ENCODE measurements around the gene RYR1.
"Not testable (repeated sequence)": the region's sequence is repeated elsewhere in the genome, so short reads cannot be mapped to it uniquely, and the experiment has no call there.

Gene RYR1

DNA sequence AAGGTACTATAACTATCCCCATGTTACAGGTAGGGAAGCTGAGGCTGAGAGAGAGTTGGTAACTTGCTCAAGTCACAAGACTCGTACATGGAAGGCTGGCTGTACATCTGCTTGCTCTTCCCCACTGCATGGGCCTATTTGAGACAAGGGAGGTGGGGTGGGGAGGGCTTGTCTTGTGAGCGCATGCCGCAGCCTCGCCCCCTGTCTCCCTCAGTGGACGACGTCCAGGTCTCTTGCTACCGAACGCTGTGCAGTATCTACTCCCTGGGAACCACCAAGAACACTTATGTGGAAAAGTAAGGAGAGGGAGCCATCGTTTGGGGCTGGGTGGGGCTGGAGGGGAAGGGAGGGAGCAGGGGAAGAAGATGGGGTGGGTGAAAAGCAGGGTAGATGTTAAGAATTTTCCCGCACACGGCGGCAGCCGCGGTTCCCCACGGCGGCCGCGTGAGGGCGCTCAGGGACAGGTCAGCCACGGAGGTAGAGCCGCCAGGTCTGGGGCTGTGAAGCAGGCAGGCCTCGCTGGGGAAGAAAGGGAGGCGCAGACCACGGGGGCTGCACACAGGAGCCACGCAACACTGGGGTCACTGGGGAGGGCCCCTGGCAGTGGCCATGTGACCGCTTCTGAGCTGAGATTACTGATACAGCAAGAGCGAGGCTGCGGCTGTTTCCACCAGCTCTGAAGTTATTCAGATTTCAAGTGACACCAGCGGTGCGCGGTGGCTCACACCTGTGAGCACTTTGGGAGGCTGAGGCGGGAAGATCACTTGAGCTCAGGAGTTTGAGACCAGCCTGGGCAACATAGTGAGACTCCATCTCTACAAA lies 81.5 kb downstream of the RYR1 start:
- peak; percentile 49 for DNase-seq (ENCODE audit: low read depth)

DNA sequence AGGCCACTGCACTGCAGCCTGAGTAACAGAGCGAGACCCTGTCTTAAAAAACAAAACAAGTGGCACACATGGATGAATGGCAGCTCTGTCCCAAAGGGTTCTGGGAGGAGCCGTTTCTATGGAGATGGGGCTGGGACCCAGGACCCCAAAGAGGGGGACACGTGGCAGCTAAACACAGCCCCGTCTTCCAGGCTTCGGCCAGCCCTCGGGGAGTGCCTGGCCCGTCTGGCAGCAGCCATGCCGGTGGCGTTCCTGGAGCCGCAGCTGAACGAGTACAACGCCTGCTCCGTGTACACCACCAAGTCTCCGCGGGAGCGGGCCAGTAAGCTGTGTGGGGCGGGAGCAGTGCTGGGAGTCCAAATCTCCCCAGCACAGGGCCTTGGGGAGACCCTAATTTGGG lies 82.4 kb downstream of the RYR1 start:
- no peak for DNase-seq (ENCODE audit: low read depth)

DNA sequence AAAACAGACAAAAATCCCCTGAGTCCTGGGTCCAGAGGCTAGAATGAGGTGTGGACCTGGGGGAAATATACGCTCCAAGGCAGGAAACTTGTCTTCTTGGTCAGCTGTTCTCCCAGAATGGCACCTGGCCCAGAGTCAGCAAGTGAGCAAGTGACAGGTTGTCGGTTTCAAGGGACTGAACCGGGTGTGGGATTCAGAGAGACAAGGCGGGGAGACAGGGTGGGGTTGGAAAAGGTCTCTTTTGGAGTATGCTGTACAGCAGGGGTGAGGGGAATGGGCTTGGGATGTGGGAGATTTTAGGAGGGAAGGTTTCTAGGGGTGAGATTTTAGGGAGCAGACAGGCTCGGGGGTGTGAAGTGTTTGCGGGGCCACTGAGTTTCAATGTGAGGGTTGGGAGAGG lies 83.3 kb downstream of the RYR1 start:
- DNase-seq (ENCODE audit: low read depth), result no peak

- no peak for DNase-seq (ENCODE audit: low read depth)
Observed at GRCh38 chr19:38517321-38517720, 83.8 kb downstream of the RYR1 start.

GRCh38 chr19:38517980-38518379 lies 84.5 kb downstream of the RYR1 start:
- not testable (repeated sequence) for DNase-seq (ENCODE audit: low read depth)

DNA sequence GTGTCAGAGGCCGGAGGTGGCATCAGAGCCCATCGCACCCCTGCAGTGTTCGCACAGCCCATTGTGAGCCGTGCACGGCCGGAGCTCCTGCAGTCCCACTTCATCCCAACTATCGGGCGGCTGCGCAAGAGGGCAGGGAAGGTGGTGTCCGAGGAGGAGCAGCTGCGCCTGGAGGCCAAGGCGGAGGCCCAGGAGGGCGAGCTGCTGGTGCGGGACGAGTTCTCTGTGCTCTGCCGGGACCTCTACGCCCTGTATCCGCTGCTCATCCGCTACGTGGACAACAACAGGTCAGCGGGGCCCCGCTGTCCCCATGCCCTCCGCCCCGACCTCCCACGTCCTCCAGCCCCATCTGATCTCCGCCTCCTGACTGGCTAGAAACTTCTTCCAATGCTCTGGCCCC lies 85.7 kb downstream of the RYR1 start:
- no peak for DNase-seq (ENCODE audit: low read depth)

DNA sequence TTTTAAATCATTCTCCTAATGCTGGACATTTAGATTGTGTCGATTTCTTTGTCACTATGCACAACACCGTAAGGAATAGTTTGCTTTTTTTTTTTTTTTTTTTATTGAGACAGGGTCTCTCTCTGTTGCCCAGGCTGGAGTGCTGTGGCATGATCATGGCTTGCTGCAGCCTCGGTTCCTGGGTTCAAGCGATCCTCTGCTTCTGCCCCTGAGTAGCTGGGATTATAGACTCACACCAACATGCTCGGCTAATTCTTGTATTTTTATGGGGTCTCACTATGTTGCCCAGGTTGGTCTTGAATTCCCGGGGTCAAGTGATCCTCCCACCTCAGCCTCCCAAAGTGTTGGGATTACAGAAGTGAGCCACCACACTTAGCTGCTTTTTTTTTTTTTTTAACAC lies 86.5 kb downstream of the RYR1 start:
- no peak for DNase-seq (ENCODE audit: low read depth)

DNA sequence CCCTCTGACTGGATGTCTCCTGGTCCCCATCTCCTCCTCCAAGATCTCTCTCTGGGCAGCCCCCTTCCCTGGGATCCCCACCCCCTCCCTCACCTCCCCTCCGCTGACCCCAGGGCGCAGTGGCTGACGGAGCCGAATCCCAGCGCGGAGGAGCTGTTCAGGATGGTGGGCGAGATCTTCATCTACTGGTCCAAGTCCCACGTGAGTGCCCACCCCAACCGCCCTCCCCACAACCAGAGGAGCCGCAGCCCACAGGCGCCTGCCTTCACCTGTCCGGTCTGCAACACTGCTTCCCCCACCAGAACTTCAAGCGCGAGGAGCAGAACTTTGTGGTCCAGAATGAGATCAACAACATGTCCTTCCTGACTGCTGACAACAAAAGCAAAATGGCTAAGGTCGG lies 89.4 kb downstream of the RYR1 start:
- DNase-seq (ENCODE audit: low read depth), result no peak

DNA sequence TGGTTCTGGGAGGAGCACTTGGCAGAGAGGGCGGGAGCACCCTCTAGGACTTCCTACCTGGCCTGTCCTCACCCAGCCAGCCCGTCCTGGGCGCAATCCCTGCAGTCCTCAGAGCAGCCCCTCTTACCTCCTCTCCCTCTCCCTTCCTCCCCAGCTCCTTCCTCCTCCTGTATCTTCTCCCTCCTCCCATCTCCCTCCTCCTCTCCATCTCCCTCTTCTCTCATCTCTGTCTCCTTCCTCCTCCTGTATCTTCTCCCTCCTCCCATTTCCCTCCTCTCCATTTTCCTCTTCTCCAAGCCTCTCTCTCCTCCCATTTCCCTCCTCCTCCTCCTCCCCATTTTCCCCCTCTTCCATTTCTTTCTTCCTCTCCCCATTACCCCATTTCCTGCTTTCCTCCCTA lies 89.8 kb downstream of the RYR1 start:
- no peak for DNase-seq (ENCODE audit: low read depth)

GRCh38 chr19:38524369-38524768 lies 90.9 kb downstream of the RYR1 start:
- DNase-seq (ENCODE audit: low read depth), result no peak

- no peak for DNase-seq (ENCODE audit: low read depth)
Observed at GRCh38 chr19:38524994-38525634, 91.6 kb downstream of the RYR1 start.

DNA sequence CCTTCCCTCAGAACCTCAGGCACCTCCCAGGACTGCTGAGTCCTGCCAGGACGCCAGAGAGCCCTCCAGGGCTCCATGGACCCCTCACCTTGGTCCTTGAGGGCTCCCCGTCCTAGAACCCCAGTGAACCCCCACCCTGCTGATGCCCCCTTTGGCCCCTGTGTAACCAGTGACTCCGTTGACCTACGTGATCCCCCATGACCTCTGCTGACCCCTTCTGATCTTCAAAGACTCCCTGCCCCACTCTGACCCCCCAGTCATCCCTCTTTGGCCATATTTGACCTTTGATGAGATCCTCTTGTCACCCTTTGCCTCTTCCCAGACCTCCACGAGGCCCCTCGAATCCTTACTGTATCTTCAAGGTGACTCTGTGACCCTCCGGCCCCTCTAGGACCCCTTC lies 92.9 kb downstream of the RYR1 start:
- DNase-seq (ENCODE audit: low read depth), result no peak

DNA sequence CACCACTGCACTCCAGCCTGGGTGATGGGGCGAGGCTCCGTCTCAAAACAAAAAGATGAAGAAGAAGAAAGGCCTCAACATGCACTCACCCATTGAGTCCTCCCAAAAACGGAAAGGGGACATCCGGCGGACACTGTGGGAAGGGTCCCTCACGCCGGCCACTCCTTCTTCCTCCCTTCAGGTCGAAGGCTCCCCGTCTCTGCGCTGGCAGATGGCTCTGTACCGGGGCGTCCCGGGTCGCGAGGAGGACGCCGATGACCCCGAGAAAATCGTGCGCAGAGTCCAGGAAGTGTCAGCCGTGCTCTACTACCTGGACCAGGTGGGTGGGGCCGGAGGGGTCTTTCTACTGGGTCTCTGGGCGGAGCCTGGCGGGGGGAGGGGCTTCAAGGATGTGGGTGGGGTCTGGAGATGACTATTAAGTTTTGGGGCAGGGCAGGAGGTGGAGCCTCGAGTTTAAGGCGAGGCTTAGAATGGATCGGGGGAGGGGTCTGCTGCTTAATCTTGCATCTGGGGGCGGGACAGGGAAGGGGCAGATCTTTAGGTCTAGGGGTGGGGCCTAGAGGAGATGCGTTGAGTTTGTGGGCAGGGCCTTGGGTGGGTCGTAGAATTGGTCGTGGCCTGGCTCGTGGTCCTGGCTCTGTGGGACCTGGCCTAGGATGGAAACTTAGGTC lies 94.1 kb downstream of the RYR1 start:
- no peak for DNase-seq (ENCODE audit: low read depth)

DNA sequence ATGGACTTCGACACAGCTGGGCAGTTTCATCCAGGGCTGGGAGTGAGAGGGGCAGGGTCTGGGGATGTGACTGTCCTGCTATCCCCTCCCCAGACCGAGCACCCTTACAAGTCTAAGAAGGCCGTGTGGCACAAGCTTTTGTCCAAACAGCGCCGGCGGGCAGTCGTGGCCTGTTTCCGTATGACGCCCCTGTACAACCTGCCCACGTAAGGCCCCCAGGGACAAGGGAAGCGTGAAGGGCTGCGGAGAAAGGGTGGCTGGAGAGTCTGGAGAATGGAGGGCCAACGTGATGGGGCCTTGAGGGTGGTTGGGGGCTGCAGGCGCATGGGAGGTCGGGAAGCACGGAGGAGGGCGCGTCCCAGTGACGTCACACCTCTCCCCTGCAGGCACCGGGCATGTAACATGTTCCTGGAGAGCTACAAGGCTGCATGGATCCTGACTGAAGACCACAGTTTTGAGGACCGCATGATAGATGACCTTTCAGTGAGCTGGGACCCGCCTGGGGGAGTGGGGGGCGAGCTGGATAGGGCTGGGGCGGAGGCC lies 94.8 kb downstream of the RYR1 start:
- no peak for DNase-seq (ENCODE audit: low read depth)

DNA sequence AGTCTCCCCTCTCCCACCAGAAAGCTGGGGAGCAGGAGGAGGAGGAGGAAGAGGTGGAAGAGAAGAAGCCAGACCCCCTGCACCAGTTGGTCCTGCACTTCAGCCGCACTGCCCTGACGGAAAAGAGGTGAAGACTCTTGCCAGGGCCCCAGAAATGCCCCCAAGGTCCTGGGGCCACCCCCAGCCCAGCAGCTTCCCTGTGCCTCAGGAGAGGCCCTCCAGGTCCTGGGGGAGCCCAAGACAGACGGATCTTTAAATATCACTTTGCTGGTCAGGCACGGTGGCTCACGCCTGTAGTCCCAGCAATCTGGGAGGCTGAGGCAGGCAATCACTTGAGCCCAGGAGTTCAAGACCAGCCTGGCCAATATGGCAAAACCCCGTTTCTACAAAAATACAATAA lies 95.4 kb downstream of the RYR1 start:
- no peak for DNase-seq (ENCODE audit: low read depth)

- no peak for DNase-seq (ENCODE audit: low read depth)
Observed at GRCh38 chr19:38531515-38531914, 98.0 kb downstream of the RYR1 start.

DNA sequence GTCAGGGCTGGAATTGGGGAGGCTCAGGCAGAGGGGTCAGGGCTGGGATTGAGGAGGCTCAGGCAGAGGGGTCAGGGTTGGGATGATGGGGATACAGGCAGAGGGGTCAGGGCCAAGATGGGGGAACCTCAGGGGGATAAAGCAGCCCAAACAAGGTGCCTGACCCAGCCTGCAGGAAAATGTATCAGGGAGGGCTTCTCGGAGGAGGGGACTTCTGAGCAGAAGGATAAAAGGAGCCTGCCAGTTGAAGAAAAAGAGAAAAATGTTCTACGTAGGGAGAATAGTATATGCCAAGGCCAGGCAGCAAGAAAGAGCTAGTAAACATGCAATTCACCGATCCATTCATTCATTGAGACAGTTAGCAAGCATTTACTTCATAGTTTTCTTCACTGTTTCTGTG lies 99.4 kb downstream of the RYR1 start:
- no peak for DNase-seq (ENCODE audit: low read depth)

GRCh38 chr19:38534574-38534973 lies 101.1 kb downstream of the RYR1 start:
- DNase-seq (ENCODE audit: low read depth), result no peak

DNA sequence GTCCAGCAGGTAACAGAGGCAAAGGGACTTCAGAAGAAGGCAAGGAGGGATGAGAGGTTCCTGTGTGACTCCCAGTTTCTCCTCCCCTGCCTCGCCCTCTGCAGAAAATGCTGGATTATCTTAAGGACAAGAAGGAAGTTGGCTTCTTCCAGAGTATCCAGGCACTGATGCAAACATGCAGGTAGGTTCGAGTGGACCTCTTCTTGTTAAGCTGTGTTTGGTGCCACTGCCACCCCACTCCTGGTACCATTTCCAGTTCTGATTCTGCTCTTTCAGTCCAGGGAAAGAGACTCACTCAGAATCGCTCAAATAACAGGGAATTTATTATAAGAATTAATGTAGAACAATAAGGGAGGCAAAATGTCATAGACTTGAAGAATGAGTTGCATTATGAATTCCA lies 101.7 kb downstream of the RYR1 start:
- no peak for DNase-seq (ENCODE audit: low read depth)

GRCh38 chr19:38537071-38537936 lies 103.8 kb downstream of the RYR1 start:
- DNase-seq (ENCODE audit: low read depth), result no peak

- DNase-seq (ENCODE audit: low read depth), result no peak
Observed at GRCh38 chr19:38538386-38538785, 104.9 kb downstream of the RYR1 start.
